ENCODE data around the gene ZNF100.
"Not testable (repeated sequence)": the region's sequence is repeated elsewhere in the genome, so short reads cannot be mapped to it uniquely, and the experiment has no call there.

DNA sequence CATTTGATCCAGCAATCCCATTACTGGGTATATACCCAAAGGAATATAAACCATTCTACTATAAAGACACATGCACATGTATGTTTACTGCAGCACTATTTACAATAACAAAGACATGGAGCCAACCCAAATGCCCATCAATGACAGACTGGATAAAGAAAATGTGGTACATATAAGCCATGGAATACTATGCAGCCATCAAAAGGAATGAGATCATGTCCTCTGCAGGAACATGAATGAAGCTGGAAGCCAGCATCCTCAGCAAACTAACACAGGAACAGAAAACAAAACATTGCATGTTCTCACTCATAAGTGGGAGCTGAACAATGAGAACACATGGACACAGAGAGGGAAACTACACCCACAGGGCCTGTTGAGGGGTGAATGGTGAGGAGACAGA lies 11.8 kb downstream of the ZNF100 start:
- TF ChIP-seq, protein P1, sequence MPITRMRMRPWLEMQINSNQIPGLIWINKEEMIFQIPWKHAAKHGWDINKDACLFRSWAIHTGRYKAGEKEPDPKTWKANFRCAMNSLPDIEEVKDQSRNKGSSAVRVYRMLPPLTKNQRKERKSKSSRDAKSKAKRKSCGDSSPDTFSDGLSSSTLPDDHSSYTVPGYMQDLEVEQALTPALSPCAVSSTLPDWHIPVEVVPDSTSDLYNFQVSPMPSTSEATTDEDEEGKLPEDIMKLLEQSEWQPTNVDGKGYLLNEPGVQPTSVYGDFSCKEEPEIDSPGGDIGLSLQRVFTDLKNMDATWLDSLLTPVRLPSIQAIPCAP (CRISPR knock-in tag; IDR thresholded peaks at IDR 0.05; ENCODE audit: borderline replicate concordance) = not testable (repeated sequence)
- not testable (repeated sequence) for TF ChIP-seq NR3C1 (CRISPR knock-in tag; IDR thresholded peaks at IDR 0.05); ZNF592 (IDR thresholded peaks at IDR 0.05); RAD21 (CRISPR knock-in tag; conservative IDR thresholded peaks at IDR 0.05 in 1 of 2, IDR thresholded peaks at IDR 0.05 in 1 of 2); ZNF324 (CRISPR knock-in tag; IDR thresholded peaks at IDR 0.05); FOXO4 (CRISPR knock-in tag; IDR thresholded peaks at IDR 0.05)
- TF ChIP-seq, protein P2, sequence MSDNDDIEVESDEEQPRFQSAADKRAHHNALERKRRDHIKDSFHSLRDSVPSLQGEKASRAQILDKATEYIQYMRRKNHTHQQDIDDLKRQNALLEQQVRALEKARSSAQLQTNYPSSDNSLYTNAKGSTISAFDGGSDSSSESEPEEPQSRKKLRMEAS (CRISPR knock-in tag; IDR thresholded peaks at IDR 0.05) = not testable (repeated sequence)
- TF ChIP-seq, protein P3, sequence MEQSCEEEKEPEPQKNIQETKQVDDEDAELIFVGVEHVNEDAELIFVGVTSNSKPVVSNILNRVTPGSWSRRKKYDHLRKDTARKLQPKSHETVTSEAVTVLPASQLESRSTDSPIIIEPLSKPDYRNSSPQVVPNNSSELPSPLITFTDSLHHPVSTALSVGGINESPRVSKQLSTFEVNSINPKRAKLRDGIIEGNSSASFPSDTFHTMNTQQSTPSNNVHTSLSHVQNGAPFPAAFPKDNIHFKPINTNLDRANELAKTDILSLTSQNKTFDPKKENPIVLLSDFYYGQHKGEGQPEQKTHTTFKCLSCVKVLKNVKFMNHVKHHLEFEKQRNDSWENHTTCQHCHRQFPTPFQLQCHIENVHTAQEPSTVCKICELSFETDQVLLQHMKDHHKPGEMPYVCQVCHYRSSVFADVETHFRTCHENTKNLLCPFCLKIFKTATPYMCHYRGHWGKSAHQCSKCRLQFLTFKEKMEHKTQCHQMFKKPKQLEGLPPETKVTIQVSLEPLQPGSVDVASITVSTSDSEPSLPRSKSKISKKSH (CRISPR knock-in tag; IDR thresholded peaks at IDR 0.05) = not testable (repeated sequence)
- TF ChIP-seq, protein P4, sequence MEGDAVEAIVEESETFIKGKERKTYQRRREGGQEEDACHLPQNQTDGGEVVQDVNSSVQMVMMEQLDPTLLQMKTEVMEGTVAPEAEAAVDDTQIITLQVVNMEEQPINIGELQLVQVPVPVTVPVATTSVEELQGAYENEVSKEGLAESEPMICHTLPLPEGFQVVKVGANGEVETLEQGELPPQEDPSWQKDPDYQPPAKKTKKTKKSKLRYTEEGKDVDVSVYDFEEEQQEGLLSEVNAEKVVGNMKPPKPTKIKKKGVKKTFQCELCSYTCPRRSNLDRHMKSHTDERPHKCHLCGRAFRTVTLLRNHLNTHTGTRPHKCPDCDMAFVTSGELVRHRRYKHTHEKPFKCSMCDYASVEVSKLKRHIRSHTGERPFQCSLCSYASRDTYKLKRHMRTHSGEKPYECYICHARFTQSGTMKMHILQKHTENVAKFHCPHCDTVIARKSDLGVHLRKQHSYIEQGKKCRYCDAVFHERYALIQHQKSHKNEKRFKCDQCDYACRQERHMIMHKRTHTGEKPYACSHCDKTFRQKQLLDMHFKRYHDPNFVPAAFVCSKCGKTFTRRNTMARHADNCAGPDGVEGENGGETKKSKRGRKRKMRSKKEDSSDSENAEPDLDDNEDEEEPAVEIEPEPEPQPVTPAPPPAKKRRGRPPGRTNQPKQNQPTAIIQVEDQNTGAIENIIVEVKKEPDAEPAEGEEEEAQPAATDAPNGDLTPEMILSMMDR (IDR thresholded peaks at IDR 0.05 in 2 of 3, conservative IDR thresholded peaks at IDR 0.05 in 1 of 3; ENCODE audit: insufficient read depth in 2 of 3, low read depth in 1 of 3, low read length in 3 of 3) = not testable (repeated sequence)

Data from K562 (cell line).